Hematopoietic multipotent progenitor cell treated with erythropoietin and hydrocortisone succinate and interleukin-3 and kit ligand, for 6 days (in vitro differentiated cells): ENCODE measurements around the gene ADAMTSL1.

ENCODE experiments used
- DNase-seq: peaks from one replicate; pipeline ENCODE4 v3.0.0-alpha.2; 2015

Gene ADAMTSL1

DNA sequence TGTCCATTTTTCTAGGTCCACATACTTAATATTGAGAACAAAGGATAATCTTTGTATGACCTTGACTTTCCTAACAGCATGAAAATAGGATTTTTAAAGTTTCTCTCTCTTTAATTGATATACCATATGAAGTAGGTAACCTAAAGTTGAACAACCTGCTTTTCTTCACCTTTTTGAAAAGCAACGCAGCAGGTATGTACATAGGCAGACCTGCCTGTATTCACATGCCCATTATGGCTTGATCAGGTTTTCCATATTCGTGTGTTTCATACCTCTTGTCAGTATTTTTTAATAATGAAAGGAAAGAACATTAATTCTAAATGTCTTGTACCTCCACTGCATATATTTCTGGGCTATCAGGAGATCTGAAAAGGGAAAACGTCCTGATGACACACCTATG lies 1.5 kb upstream of the ADAMTSL1 start:
- DNase-seq: no peak

DNA sequence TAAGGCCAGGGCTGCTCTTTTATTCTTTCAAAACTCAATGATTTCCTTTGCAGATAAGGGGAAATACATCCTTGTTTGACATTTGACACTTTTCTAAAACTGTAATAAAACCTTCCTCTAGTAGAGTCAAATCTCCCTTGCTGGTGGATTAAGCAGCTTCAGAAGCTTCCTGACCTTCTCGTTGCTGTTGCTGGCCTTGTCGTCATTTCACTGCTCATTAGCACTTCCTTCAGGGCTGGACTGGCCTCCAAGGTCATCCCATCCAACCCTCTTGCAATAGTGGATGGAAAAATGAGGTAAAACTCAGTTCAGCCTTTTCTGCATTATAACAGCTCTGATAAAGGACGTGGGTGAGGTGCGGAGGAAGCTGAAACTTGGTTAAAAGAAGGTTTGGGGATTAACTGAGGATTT lies 1.1 kb upstream of the ADAMTSL1 start:
- no peak for DNase-seq

DNA sequence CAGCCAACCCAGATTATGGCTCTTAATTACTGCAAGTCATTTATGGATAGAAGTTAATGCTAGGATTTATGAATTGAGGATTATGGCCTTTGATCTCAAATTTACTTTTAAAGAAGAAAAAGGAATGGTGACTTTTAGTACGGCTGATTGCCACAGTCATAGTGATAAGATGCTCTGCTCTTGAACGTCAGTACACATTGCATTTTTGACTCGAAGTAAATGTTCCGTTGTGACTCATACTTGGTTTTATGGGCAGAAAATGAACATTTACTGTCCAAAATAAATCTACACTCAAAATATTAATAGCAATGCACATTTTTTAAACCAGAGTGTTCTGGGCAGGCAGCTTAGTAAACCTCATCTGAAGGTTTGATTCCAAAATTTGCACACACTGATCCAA lies 830 bp downstream of the ADAMTSL1 start:
- DNase-seq: no peak

DNA sequence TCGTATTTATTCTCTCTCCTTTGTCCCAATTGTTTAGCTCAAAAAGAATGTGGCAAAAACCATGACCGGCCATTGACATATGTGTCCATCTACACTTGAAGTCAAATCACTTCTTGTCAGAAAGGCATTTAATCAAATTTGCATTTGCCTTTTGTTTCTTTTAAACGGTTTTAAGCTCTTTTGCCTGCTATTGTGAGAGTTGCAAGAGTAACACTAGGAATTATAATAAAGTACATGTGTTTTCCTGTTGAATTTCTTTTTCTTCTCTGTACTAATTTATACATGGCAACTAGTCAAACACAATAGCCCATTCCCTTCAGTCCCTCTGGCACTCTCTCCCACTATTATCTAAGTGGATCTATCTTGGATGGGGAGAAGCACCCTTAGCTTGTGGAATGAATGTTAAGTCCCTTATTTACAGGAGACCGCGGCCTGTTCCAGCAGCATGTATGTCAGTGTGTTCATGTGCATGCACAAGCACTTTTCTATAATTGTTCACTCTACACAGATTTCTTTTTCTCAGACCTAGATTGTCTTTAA lies 3.2 kb downstream of the ADAMTSL1 start:
- no peak for DNase-seq

DNA sequence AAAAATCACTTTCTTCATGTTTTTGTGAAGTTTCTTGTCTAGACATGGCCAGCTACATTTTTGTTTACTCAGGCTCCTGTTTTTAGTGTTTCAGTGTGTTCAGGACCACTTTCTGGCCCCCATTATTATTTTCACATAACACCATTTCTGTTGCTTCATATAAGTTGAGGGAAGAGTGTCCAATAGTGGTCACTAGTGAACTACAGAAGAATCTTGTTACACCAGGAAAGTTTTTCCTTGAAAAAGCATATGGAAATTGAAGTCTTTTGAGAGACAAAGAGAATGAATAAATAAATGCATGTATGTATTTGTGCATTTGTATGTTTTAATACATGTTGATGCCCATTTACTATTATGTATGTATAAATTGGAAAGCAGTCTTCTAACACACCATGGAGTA lies 3.8 kb downstream of the ADAMTSL1 start:
- DNase-seq: no peak

DNA sequence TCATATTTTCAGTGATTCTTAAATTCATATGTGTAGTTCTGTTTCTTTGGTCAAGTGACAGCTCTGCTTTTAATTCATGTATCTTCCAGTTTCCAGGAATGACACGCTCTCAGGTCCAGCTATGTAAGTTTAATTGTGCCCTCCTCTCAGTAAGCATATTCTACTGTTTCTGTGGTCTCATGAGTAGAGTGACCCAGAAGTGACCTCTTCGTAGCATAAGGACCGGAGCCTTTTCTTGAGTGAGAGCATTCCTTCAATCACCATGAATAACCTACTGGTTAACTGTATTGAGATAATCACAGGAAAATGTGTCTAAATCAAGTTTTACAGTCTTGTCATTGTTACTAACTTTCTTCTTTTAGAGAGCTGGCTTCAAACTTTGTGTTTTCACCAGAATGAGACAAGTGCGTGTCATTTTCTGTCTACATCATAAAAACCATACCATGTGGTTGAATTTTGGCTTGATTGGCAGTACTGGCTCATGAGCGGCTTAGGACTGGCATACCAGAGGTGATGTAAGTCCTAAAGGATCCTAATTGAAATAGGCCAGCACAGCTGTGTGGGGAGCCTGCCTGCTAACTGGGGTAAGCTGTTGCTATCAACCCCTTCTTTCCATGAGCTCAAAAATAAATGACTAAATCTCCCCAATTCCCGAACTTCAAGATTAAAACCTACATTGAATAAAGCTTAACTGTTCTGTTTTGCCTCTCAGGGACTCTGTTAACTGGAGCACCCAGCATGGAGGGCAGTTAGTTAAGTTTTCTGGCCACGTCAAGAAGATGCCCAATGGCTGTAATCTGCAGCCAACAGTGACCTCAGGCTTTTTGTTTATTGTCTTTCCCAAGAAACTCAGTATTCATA lies 4.8 kb downstream of the ADAMTSL1 start:
- no peak for DNase-seq

DNA sequence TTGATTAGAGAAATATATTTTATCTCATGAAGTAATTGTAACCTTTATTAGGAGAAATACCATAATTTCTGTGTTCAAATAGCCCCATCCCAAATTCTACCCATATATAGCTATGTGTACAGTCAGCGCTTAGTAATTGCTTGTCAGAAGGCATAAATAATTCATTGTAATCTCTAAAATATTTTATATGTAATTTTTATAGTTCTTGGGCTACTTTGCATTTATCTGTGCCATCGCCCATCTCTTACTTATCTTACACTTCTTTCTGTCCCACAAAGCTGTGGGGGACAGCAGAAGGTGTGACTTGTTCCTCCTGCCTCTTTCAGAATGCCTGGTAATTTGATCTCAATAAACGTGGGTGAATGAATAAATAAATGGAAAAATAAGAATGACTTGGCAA lies 5.5 kb downstream of the ADAMTSL1 start:
- DNase-seq: no peak

DNA sequence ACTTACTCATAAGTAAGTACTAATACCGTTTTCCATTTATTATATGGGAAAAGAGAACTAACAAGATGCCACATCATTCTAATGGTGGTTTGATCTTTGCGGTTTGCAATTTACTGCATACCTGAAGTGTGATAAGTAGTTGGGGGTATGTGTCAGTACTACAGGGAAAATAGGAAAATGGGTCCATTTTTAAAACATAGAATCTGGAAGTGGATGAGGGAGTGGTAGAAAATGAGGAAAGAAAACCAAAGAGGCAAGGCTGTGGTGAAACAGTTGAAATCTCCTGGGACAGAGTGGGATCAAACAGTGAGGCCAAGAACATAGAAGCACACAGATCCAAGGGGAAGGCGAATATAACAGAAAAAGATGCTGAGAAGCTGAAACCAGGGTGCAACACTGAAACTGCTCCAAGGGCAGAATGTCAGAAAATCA lies 6.7 kb downstream of the ADAMTSL1 start:
- no peak for DNase-seq

DNA sequence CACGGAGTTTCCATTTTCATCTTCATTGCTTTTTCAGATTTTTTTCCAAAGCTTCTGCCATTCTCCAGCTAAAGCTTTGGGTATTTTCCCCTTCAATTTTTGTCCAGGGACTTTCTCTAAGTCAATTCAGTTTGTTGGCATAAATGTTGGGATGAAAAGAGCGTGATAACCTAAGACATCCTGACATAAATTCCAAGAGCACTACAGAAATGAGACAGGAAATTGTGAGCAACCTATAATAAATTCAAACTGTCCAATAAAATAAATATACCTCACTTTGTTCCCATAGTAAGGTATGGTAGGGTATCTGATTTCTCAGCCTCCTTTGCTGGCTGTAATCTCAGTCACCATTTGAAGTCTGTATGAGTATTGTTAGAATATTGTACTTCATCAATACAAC lies 8.4 kb downstream of the ADAMTSL1 start:
- no peak for DNase-seq

DNA sequence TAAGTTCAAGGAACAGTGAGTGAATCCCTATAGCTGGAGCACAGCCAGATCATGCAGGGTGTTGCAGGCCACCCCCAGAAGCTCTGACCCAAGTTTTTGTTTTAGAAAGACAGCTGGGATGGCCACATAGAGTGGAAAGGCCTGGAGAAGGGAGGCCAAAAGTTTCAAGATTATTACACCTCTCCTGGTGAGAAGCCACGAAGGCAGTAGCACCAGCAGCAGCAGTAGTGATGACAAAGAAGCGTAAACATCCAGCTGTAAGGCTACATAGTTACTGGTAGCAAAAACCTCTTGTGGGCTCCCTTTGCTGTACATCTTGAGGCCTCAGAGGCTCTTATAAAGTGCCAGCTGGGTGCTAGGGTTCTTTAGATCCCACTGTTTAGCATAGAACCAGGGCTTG lies 11.8 kb downstream of the ADAMTSL1 start:
- DNase-seq: no peak

DNA sequence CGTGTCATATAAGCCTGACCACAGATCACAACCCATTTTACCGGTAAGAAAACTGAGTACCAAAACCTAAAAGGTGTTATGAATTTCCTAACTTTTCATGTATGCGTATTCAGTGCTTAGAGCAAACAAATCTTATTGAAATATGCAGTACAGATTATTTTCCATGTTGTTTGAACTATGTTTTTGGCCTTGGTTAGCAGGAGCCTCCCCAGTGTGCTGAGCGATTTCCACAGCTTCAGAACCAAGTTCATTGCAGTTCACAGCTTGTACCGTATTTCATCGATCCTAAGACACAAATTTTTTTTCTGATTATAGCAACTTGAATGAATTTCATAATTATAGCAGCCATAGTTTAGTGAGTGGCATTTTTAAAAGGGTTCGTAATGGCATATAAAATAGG lies 13.7 kb downstream of the ADAMTSL1 start:
- no peak for DNase-seq

DNA sequence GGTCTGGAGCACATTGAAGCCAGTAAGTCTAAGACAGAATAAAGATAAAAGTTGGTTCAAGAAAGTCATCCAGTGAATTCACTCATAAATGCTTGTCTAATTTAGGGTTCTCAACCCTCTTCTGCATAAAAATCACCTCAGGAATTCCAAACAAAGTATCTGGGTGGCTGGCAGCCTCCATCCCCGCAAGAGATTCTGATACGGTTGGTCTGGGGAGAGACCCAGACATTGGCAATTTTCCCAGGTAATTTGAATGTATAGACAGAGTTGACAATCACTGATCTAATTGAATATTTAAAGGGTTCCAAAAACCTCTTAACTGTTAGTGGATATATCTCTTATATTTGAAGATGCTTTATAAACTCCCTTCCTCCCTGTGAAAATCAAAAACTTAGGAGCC lies 14.9 kb downstream of the ADAMTSL1 start:
- no peak for DNase-seq

DNA sequence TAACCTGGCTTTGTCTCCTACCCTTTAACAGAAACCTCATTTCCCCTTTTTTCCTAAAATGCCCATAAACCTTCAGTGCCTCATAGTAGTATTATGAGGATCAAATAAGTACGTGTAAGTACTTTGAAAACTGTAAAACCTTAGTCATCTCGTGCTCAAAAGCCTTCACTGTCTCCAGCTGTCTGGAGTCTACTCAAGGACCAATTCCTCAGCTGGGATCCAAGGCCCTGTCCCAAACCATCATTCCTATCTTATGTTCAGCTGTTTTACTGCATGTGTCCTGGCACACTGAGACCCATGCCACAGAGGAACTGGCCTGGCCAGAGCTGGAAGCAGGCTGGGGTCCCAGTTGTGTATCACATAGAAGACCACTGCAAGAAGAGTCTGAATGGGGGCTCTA lies 15.9 kb downstream of the ADAMTSL1 start:
- no peak for DNase-seq

DNA sequence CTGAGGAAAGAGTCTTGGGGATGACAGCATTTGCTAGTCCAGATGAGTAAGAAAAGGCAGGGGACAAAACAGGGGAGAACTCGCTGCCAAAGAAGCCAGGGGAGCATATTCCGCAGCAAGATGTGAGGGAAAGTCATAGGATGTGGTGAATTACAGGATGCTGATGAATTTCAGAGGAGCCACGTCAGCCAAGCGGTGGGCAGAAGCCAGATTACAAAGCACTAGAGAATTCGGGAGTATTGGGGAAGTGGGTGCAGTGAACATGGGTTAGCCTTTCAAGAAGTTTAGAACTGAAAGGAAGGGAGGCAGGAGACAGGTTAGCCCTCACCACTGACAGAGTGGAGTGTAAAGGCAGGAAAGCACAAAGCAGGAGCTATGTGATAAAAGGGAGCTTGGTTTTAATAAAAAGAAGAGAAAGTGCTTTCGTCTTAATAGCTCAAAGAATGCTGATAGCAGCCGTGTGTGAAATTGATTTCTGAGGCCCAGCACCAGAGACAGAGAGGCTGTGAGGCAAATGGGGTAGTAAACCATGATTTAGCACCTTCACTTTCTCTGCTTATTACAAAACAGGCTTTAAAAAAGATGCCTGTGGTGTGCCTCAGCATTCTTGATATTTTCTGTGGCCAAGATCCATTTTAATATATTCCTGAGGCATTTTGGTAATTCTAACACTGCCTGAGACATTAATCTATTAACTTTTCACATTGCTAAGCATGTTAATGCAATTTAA lies 16.9 kb downstream of the ADAMTSL1 start:
- DNase-seq: no peak

DNA sequence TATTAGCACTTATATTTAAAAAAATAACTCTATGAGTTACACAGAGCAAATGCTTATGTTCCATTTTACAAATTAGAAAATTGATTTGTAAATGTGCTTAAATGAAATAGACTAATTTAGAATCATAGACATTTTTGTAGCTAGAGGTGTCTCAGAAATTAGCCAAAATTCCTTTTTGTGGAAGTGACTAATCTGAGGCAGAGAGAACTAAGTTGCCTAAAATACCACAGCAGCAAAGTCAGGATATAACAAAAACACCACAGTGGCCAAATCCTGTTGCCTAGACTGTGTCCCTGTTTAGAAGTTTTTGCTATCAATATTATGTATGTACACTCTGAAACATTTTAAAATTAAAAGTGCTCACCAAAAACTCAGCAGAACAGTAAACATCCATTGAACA lies 18.7 kb downstream of the ADAMTSL1 start:
- DNase-seq: no peak

DNA sequence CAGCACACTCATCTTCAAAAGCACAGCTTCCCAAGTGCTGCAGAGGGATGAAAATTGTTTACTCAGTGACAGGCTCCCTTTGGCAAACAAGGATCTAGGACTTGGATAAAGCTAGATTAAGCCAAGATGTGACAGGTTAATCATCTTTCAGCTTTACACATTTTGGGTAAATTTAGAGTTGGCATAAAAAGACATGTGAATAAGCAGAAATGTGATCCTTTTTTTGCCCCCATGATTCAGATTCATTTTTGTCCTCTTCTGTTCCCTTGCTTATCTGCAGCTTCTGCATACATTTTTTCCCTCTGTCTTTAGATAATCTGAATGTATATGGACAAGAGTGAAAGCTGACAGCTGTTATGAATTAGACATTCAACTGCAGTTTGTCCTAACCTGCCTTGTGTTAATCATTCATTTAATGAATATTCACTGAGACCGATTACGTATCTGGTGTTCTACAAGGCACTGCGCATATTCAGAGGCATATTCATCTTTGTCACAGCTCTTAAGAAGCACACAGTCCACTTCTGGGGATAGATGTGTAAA lies 19.6 kb downstream of the ADAMTSL1 start:
- DNase-seq: no peak

DNA sequence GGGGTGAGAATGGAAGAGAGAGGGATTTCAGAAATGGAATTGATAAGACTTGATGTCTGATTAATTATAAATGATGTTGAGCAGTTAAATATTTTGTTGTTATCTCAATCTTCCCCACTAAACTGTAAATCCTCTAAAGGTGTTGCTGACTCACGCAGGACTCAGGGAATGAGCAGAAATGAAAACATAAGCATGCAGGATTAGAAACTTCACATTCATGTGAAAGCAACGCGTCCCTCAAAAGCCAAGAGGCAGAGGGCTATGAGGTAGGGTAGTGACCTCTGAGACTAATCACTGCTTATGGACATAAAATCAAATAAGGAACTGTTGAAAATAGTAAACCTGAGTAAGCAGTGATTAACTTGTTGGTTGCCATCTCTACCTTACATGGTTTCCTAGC lies 21.1 kb downstream of the ADAMTSL1 start:
- DNase-seq: no peak

DNA sequence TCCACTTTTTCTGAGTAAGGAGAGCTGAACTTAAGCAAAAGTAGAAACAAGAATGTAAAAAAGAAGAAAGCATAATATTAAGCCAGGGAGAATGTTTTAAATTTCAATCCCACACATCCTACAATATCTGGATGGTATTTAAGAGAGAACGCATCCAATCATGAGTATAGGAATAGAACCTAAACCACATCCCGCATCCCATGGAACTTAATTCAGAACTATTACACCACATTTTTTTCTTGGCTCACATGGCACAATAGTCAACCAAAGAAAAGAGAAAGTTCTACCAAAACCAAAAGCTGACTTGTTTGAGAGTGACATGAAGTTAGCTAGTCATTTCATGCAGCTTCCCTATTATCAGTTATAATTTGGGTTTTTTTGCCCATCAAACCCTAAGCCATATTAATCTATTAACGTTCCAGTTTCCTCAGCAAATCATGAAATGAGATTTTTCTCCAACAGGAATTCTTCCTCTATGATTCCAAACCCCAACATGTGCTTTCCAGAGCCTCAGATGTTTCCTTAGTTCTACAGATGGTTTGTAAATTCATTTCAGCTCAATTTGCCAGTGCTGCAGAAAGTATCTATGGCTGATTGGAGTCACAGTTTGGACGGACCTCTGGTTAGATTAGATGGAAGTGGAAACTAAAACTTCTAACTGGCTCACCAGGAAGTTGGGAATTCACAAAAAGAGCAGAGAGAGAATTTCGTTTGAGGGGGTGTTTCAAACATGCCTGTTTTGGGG lies 22.5 kb downstream of the ADAMTSL1 start:
- DNase-seq: no peak

DNA sequence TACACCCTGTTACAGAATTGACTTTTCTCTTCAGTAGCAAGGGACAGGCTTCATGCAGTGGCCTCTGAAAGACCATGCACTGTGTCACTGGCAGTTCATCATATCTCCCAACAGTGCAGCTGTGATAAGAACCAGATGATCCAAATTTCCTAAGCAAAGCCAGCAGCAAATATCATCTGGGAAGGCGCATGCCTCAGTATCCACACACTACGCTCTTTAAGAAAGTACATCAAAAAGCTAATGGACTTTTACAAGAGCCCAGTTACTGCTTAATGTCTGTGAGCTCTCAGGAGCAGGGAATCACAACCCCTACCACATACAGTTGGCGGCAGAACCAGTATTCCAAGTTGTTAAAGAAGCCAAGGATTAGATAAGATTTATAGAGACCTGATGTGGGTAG lies 25.1 kb downstream of the ADAMTSL1 start:
- no peak for DNase-seq

DNA sequence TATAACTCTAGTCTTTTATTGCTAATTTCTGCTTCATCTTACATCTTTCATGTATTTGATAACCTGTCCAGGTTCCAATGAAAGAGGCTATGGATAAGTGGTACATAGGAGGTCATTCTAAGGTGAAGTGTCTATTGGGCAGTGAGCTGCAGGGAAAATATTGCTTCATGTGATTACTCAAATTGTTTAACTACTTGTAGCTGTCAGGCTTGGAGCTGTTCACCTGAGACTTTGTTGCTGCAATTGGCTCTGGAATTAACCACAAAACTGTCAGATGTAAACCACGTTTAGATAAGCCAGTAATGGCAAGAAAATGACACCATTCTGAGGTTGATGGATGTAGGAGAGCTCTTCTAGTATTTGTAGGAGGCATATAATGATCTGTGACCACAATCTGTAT lies 26.0 kb downstream of the ADAMTSL1 start:
- DNase-seq: no peak

DNA sequence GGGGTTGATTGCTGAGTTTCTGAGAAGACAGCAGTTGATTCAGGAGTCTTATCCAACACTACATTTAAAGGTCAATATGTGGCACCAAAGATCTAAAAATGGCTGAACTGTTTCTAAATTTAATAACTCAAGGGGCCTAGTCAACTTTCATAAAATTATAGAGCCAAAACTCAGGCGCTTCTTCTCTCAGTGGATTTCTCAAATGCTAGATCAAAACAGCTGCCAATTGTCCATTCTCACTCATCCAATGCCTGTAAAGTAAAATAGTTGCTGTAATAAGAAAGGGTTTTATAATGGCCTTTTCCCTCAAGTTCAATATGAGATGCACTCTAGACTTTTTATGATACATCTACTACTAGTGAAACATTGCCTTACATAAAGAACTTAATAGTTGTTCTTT lies 26.5 kb downstream of the ADAMTSL1 start:
- DNase-seq: no peak

DNA sequence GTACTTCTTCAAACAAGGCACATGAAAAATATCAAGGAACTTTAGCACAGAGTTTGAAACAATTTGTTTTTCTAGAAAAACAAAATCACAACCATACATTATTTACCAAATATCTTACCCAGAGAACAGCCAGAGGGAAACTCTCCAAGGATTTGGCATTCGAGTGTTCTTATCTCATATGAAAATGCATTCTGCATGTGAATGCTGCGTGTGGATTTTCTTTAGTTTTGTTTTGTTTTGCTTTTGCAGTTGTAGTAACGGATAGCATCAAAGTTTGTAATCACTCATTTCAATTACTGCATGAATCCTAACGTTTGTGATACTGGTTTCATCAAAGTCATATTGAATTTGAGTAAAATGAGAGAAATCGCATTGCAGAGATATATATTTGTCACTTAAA lies 28.0 kb downstream of the ADAMTSL1 start:
- DNase-seq: no peak

DNA sequence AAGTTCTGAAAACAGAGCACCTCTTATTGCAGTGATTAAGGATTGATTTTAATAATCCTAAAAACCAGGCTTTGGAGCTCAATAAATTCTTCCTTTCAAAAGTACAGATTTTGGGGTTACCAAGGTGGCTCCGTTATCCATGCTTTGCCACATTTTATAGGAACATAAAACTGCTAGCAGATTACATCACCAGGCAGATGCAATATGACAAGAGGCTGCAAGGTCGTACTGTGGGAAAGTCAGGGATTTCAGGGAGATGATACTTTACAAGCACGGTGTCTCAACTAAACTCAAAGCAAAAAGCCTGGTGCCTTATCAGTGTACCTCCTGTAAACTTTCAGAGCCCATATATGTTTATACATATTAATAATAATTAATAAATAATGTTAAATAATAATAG lies 28.6 kb downstream of the ADAMTSL1 start:
- no peak for DNase-seq
